ENCODE data around the gene MPEG1. TPM values are rescaled to one million over a fixed set of nuclear protein-coding genes. Genes with fewer than 3 reads are reported as not detected.

MPEG1 gene
- total and polyA plus RNA-seq, 4 donors = 4.3 to 27.1 (median 25.0) TPM

DNA sequence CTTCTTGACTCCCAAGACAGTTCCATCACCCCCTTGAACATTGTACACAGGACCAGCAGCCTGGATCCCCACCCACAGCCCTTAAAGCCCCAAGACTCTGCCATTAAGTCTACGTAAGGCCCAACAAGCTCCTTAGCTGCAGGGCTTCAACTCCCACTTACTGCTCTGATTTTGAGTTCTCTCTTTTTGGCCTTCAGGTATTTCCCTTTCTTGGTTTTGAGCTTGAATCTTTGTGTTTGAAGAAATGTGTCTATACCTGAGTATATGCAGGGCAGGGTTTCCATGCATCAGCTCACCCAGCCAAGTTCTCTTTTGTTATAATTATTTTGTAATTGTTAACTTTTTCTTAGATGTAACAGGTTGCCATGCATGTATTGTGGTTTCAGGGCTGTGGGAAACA lies 10.4 kb upstream of the MPEG1 start:
- no peak for DNase-seq
- no peak for ATAC-seq (ENCODE audit: low FRiP score)
- 95 to 96% methylated on average over 1 of the region's 1 CpG for WGBS, 2 donors
- no peaks in the 10 kb centered on the region for H3K36me3 ChIP-seq (ENCODE audit: control insufficient read depth in 1 of 2, insufficient read depth in 2 of 2, low read length in 1 of 2)
- H3K4me3 ChIP-seq (ENCODE audit: low read length in 2 of 2) = no peak overlapping the region
- intact Hi-C loops (cut with DNase I) = no loop called here
- no peaks in the 10 kb centered on the region for H3K9me3 ChIP-seq (ENCODE audit: control insufficient read depth, low read length)
- H3K27ac ChIP-seq (ENCODE audit: low read depth in 1 of 2, low read length in 2 of 2) = no peak overlapping the region
- no peaks in the 10 kb centered on the region for H3K27me3 ChIP-seq (ENCODE audit: control insufficient read depth in 1 of 2, insufficient read depth in 2 of 2, low read length in 1 of 2)
- H3K4me1 ChIP-seq (ENCODE audit: control insufficient read depth in 1 of 2, insufficient read depth in 2 of 2, low read length in 2 of 2) = peaks cover 0 to 2% of the 10 kb centered on the region in 2 donors

GRCh38 chr11:59222464-59223060 lies 9.8 kb upstream of the MPEG1 start:
- no peak for DNase-seq

DNA sequence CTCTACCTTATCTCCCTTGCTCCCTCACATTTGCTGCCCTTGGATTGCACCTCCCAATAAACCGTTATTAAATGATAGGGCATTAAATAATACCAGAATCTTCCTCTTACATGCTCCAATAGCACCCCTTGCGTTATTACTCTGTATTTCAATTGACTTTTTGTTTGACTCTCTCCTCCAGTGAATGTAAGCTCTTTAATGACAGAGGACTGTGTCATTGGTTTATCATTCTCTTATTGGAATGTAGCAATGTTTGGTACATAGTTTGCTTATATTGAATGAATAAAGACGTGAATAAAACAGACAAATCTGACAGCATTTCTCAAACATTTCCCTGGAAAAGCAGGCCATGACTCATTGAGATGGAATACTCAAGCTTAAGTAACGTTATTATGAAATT lies 8.7 kb upstream of the MPEG1 start:
- H3K9me3 ChIP-seq (ENCODE audit: control insufficient read depth, low read length) = no peaks in the 10 kb centered on the region
- H3K27ac ChIP-seq (ENCODE audit: low read depth in 1 of 2, low read length in 2 of 2) = no peak overlapping the region
- H3K4me1 ChIP-seq (ENCODE audit: control insufficient read depth in 1 of 2, insufficient read depth in 2 of 2, low read length in 2 of 2) = peaks cover 0 to 2% of the 10 kb centered on the region in 2 donors
- no peaks in the 10 kb centered on the region for H3K27me3 ChIP-seq (ENCODE audit: control insufficient read depth in 1 of 2, insufficient read depth in 2 of 2, low read length in 1 of 2)
- 37 to 44% methylated on average over 4 of the region's 4 CpGs for WGBS, 2 donors
- intact Hi-C loops (cut with DNase I) = no loop called here
- no peak overlapping the region for H3K4me3 ChIP-seq (ENCODE audit: low read length in 2 of 2)
- H3K36me3 ChIP-seq (ENCODE audit: control insufficient read depth in 1 of 2, insufficient read depth in 2 of 2, low read length in 1 of 2) = no peaks in the 10 kb centered on the region
- ATAC-seq (ENCODE audit: low FRiP score) (no peak), DNase-seq (no peak)

More at GRCh38 chr11:59222464-59223060, 9.8 kb upstream of the MPEG1 start:
- no peak for ATAC-seq (ENCODE audit: low FRiP score)
- Histone ChIP-seq H3K36me3 (ENCODE audit: control insufficient read depth in 1 of 2, insufficient read depth in 2 of 2, low read length in 1 of 2) (no peaks in the 10 kb centered on the region), H3K27me3 (ENCODE audit: control insufficient read depth in 1 of 2, insufficient read depth in 2 of 2, low read length in 1 of 2) (no peaks in the 10 kb centered on the region), H3K9me3 (ENCODE audit: control insufficient read depth, low read length) (no peaks in the 10 kb centered on the region), H3K4me1 (ENCODE audit: control insufficient read depth in 1 of 2, insufficient read depth in 2 of 2, low read length in 2 of 2) (peaks cover 0 to 2% of the 10 kb centered on the region in 2 donors), H3K27ac (ENCODE audit: low read depth in 1 of 2, low read length in 2 of 2) (no peak overlapping the region), H3K4me3 (ENCODE audit: low read length in 2 of 2) (no peak overlapping the region)
- WGBS, 2 donors = 74 to 80% methylated on average over 2 of the region's 2 CpGs
- intact Hi-C loops (cut with DNase I) = no loop called here

GRCh38 chr11:59219836-59220235 lies 7.1 kb upstream of the MPEG1 start:
- intact Hi-C loops (cut with DNase I) = no loop called here
- Histone ChIP-seq H3K27ac (ENCODE audit: low read depth in 1 of 2, low read length in 2 of 2) (no peak overlapping the region), H3K9me3 (ENCODE audit: control insufficient read depth, low read length) (no peaks in the 10 kb centered on the region), H3K4me1 (ENCODE audit: control insufficient read depth in 1 of 2, insufficient read depth in 2 of 2, low read length in 2 of 2) (peaks cover 0 to 2% of the 10 kb centered on the region in 2 donors), H3K4me3 (ENCODE audit: low read length in 2 of 2) (no peak overlapping the region), H3K27me3 (ENCODE audit: control insufficient read depth in 1 of 2, insufficient read depth in 2 of 2, low read length in 1 of 2) (no peaks in the 10 kb centered on the region), H3K36me3 (ENCODE audit: control insufficient read depth in 1 of 2, insufficient read depth in 2 of 2, low read length in 1 of 2) (no peaks in the 10 kb centered on the region)
- no peak for ATAC-seq (ENCODE audit: low FRiP score)
- 60 to 62% methylated on average over 4 of the region's 4 CpGs for WGBS, 2 donors
- DNase-seq = no peak

DNA sequence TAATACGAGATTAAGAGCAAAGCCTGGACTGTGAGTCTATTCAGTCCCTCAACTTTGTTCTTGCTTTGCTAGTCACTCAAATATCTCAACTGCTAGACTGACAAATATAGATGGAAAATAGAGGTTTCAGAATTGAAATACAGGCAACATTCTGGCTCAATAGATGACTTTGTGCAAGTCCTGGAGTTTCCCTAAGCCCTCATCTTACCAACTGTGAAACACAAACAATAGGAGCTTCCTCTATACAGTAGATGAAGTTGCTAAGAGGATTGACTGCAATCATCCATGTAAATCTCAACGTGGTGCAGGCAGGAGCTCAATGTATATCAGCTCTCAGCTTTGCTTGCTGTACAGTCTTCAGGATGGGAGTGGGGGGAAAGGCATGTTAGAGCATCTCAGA lies 6.2 kb upstream of the MPEG1 start:
- peaks cover 0 to 2% of the 10 kb centered on the region in 2 donors for H3K4me1 ChIP-seq (ENCODE audit: control insufficient read depth in 1 of 2, insufficient read depth in 2 of 2, low read length in 2 of 2)
- intact Hi-C loops (cut with DNase I) = no loop called here
- H3K9me3 ChIP-seq (ENCODE audit: control insufficient read depth, low read length) = no peaks in the 10 kb centered on the region
- no peak for ATAC-seq (ENCODE audit: low FRiP score)
- no peak overlapping the region for H3K4me3 ChIP-seq (ENCODE audit: low read length in 2 of 2)
- H3K27me3 ChIP-seq (ENCODE audit: control insufficient read depth in 1 of 2, insufficient read depth in 2 of 2, low read length in 1 of 2) = no peaks in the 10 kb centered on the region
- H3K27ac ChIP-seq (ENCODE audit: low read depth in 1 of 2, low read length in 2 of 2) = no peak overlapping the region
- no peak for DNase-seq
- 54% methylated on average over 2 of the region's 2 CpGs for WGBS, 2 donors
- no peaks in the 10 kb centered on the region for H3K36me3 ChIP-seq (ENCODE audit: control insufficient read depth in 1 of 2, insufficient read depth in 2 of 2, low read length in 1 of 2)

- intact Hi-C loops (cut with DNase I) = no loop called here
- H3K4me3 ChIP-seq (ENCODE audit: low read length in 2 of 2) = no peak overlapping the region
- 93% methylated on average over 4 of the region's 4 CpGs for WGBS, 2 donors
- H3K4me1 ChIP-seq (ENCODE audit: control insufficient read depth in 1 of 2, insufficient read depth in 2 of 2, low read length in 2 of 2) = peaks cover 0 to 2% of the 10 kb centered on the region in 2 donors
- H3K9me3 ChIP-seq (ENCODE audit: control insufficient read depth, low read length) = no peaks in the 10 kb centered on the region
- H3K27me3 ChIP-seq (ENCODE audit: control insufficient read depth in 1 of 2, insufficient read depth in 2 of 2, low read length in 1 of 2) = no peaks in the 10 kb centered on the region
- DNase-seq = no peak
- no peaks in the 10 kb centered on the region for H3K36me3 ChIP-seq (ENCODE audit: control insufficient read depth in 1 of 2, insufficient read depth in 2 of 2, low read length in 1 of 2)
- ATAC-seq (ENCODE audit: low FRiP score) = no peak
- H3K27ac ChIP-seq (ENCODE audit: low read depth in 1 of 2, low read length in 2 of 2) = no peak overlapping the region
Observed at GRCh38 chr11:59218319-59218718, 5.6 kb upstream of the MPEG1 start.

GRCh38 chr11:59216641-59217564 lies 4.2 kb upstream of the MPEG1 start:
- no peak overlapping the region for H3K4me3 ChIP-seq (ENCODE audit: low read length in 2 of 2)
- H3K4me1 ChIP-seq (ENCODE audit: control insufficient read depth in 1 of 2, insufficient read depth in 2 of 2, low read length in 2 of 2) = peaks cover 0 to under 1% of the 10 kb centered on the region in 2 donors
- peak; percentile 44 for ATAC-seq (ENCODE audit: low FRiP score)
- H3K9me3 ChIP-seq (ENCODE audit: control insufficient read depth, low read length) = no peaks in the 10 kb centered on the region
- peak in 1 of 2 donors; percentile 57 for DNase-seq
- no peaks in the 10 kb centered on the region for H3K27me3 ChIP-seq (ENCODE audit: control insufficient read depth in 1 of 2, insufficient read depth in 2 of 2, low read length in 1 of 2)
- intact Hi-C loops (cut with DNase I) = no loop called here
- H3K36me3 ChIP-seq (ENCODE audit: control insufficient read depth in 1 of 2, insufficient read depth in 2 of 2, low read length in 1 of 2) = no peaks in the 10 kb centered on the region
- WGBS, 2 donors = 65 to 71% methylated on average over 9 of the region's 9 CpGs
- no peak overlapping the region for H3K27ac ChIP-seq (ENCODE audit: low read depth in 1 of 2, low read length in 2 of 2)

DNA sequence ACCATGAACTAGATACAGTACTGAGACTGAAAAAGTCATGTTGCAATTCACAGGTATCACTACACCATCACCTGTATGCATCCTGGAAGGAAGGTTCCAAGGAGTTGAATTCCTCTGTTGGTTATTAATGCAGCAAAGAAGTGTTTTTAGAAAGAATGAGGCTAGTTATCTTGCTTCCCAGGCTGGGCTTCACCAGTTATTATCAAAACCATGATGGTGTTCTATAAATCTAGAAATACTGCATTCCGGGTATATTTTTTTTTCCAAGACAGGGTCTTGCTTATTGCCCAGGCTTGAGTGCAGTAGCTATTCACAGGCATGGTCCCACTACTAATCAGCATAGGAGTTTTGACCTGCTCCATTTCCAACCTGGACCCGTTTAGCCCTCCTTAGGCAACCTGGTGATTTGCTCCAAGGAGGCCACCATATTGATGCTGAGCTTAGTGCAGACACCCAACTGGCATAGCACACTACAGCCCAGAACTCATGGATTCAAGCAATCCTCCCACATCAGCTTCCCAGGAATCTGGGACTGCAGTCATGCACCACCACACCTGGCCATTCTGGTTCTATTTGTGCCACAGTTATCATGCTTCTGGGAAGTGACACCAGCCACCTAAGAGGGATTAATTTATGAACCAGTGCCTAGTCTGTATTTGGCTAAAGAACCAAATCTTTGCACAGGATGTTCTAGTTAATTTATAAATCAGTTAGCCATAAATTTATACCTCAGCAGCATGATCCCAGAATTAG lies 1.6 kb upstream of the MPEG1 start:
- Histone ChIP-seq H3K36me3 (ENCODE audit: control insufficient read depth in 1 of 2, insufficient read depth in 2 of 2, low read length in 1 of 2) (no peaks in the 10 kb centered on the region), H3K27ac (ENCODE audit: low read depth in 1 of 2, low read length in 2 of 2) (no peak overlapping the region), H3K27me3 (ENCODE audit: control insufficient read depth in 1 of 2, insufficient read depth in 2 of 2, low read length in 1 of 2) (no peaks in the 10 kb centered on the region), H3K4me1 (ENCODE audit: control insufficient read depth in 1 of 2, insufficient read depth in 2 of 2, low read length in 2 of 2) (no peaks in the 10 kb centered on the region), H3K9me3 (ENCODE audit: control insufficient read depth, low read length) (no peaks in the 10 kb centered on the region), H3K4me3 (ENCODE audit: low read length in 2 of 2) (no peak overlapping the region)
- intact Hi-C loops (cut with DNase I) = no loop called here
- DNase-seq = no peak
- 78 to 83% methylated on average over 2 of the region's 2 CpGs for WGBS, 2 donors
- ATAC-seq (ENCODE audit: low FRiP score) = no peak

All from aorta (tissue), 5 donors.